GM12878 (cell line): ENCODE measurements around the gene RHEX.

ENCODE experiments used
- CREB1 ChIP-seq: IDR thresholded peaks from 2 replicates; pipeline ENCODE4 v1.6.1; 2012; ENCODE audit warnings: low read depth, mild to moderate bottlenecking, inconsistent platforms
- EZH2 ChIP-seq: IDR thresholded peaks from 2 replicates; pipeline ENCODE4 v1.6.1; 2012; ENCODE audit warnings: low read depth, mild to moderate bottlenecking, control low read depth, inconsistent platforms, low read length, borderline replicate concordance; ENCODE audit not compliant: control insufficient read depth
- NFYB ChIP-seq: IDR thresholded peaks from 2 replicates; pipeline ENCODE4 v1.6.1; 2011; ENCODE audit warnings: low read depth, mild to moderate bottlenecking, low read length, improper control_type of control experiment, moderate library complexity; ENCODE audit not compliant: insufficient read depth
- TF ChIP-seq, protein P1 (sequence below), 3 experiments: IDR thresholded peaks in 2 of 3; conservative IDR thresholded peaks in 1 of 3; 2 replicates each; pipeline ENCODE4 v1.5.1; 2011; ENCODE audit warnings: low read depth in 3 of 3, low read length in 3 of 3, mild to moderate bottlenecking in 3 of 3, control low read depth in 2 of 3, moderate library complexity in 2 of 3, inconsistent platforms in 1 of 3, mixed read lengths in 1 of 3; ENCODE audit not compliant: control insufficient read depth in 2 of 3, insufficient read depth in 1 of 3; ENCODE audit errors: extremely low read depth in 1 of 3
- TF ChIP-seq, protein P2 (sequence below): fragments of 450-650 bp; conservative IDR thresholded peaks from 2 replicates; pipeline ENCODE4 v1.6.1; 2017; ENCODE audit warnings: mild to moderate bottlenecking, moderate library complexity

DNA sequence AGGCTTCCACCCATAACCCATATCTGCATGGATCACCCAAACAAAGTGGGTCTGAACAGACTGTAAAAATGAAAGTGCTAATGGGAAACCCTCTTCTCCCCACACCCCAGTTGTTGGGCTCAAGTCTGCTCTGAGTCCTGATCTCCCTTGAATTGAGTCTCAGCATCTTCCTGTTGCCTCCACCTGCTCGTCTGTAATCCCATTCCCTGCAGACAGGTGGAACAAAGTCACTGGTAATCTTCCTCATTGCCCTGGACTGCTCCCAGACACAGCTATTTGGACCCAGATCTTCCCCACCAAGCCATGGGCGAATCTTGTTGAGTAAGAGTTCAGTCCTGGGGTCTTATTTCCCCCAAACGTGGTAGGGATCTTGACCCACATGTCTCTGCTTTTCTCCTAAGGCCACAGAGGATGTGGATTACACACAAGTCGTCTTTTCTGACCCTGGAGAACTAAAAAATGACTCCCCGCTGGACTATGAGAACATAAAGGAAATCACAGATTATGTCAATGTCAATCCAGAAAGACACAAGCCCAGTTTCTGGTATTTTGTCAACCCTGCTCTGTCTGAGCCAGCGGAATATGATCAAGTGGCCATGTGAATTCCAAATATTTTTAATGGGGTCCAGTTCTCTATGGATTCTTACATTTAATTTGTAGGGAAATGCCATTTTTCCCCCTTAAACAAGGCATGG lies 48.5 kb downstream of the RHEX start:
- TF ChIP-seq, protein P1, sequence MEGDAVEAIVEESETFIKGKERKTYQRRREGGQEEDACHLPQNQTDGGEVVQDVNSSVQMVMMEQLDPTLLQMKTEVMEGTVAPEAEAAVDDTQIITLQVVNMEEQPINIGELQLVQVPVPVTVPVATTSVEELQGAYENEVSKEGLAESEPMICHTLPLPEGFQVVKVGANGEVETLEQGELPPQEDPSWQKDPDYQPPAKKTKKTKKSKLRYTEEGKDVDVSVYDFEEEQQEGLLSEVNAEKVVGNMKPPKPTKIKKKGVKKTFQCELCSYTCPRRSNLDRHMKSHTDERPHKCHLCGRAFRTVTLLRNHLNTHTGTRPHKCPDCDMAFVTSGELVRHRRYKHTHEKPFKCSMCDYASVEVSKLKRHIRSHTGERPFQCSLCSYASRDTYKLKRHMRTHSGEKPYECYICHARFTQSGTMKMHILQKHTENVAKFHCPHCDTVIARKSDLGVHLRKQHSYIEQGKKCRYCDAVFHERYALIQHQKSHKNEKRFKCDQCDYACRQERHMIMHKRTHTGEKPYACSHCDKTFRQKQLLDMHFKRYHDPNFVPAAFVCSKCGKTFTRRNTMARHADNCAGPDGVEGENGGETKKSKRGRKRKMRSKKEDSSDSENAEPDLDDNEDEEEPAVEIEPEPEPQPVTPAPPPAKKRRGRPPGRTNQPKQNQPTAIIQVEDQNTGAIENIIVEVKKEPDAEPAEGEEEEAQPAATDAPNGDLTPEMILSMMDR (IDR thresholded peaks at IDR 0.05 in 2 of 3, conservative IDR thresholded peaks at IDR 0.05 in 1 of 3; ENCODE audit: control insufficient read depth in 2 of 3, extremely low read depth in 1 of 3, insufficient read depth in 1 of 3, low read depth in 3 of 3, low read length in 3 of 3) = no peak
- TF ChIP-seq NFYB (no peak), EZH2 (no peak), CREB1 (no peak)
- TF ChIP-seq, protein P2, sequence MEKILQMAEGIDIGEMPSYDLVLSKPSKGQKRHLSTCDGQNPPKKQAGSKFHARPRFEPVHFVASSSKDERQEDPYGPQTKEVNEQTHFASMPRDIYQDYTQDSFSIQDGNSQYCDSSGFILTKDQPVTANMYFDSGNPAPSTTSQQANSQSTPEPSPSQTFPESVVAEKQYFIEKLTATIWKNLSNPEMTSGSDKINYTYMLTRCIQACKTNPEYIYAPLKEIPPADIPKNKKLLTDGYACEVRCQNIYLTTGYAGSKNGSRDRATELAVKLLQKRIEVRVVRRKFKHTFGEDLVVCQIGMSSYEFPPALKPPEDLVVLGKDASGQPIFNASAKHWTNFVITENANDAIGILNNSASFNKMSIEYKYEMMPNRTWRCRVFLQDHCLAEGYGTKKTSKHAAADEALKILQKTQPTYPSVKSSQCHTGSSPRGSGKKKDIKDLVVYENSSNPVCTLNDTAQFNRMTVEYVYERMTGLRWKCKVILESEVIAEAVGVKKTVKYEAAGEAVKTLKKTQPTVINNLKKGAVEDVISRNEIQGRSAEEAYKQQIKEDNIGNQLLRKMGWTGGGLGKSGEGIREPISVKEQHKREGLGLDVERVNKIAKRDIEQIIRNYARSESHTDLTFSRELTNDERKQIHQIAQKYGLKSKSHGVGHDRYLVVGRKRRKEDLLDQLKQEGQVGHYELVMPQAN = no peak
